Measurements from ENCODE around the gene UGT1A7.
A peak's percentile ranks its signal among the peaks of the same experiment; 100 is the strongest.

The UGT1A7 gene

DNA sequence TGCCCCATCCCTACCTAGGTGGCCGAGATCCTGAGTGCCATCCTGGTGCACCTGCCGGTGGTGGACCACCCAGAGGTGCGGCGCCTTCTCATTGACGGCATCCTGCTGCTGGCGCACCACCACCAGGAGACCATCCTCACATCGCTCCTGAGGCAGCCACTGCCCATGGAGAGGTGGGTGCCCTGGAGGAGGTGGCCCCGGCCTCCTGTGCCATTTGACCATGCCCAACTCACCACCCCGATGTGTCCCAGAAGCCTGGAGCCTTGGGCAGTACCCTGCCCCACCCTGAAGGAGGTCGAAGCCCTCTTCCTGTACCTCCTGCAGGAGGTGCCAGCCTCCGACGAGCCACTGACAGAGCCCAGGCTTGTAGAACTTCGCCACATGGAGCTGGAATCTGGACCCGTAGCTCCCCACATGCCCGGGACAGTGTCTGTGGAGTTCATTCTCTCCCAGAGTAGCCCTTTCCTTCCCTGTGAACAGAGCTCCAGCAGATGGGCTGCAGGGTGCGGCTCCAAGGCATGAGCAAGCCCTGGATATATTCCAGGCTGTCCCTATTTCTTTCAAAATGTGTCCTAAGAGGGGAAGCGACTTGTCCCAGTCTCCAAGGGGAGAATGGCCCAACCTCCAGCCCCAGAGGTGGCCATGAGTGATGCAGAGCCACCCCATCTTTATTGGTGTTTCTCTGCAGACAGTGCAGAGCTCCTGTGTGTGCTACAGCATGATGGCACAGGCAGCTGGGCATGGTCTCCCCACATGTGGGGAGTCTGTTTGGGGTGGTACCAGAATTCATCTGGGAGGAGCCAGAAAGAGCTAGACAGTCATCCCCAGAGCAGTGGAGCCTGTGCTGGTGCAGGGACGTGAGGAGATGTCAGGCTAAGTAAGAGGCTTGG, 138.4 kb downstream of the UGT1A7 start:
- no peak for DNase-seq

- DNase-seq, result no peak
These were observed 139.0 kb downstream of the UGT1A7 start for GRCh38 chr2:233820774-233821105.

GRCh38 chr2:233821196-233821595, 139.5 kb downstream of the UGT1A7 start:
- no peak for DNase-seq

DNA sequence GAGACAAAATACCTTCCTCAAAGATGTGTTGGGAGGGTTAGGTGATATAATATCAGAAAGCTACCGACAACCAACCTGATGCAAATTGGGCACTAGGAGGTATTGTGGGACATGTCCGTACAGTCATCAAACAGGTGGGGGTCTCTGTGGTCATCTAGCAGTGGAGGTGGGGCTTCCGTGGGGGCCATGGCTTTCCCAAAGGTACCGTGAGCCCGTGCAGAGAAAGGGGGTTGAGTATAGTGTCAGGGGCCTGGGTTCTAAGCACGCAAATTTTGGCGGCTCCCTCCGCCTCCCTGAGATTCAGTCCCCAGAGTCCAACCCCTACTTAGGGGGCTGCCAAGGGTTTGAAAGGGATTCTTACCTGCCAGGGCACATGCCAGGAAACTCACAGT, 140.0 kb downstream of the UGT1A7 start:
- DNase-seq, result no peak

DNA sequence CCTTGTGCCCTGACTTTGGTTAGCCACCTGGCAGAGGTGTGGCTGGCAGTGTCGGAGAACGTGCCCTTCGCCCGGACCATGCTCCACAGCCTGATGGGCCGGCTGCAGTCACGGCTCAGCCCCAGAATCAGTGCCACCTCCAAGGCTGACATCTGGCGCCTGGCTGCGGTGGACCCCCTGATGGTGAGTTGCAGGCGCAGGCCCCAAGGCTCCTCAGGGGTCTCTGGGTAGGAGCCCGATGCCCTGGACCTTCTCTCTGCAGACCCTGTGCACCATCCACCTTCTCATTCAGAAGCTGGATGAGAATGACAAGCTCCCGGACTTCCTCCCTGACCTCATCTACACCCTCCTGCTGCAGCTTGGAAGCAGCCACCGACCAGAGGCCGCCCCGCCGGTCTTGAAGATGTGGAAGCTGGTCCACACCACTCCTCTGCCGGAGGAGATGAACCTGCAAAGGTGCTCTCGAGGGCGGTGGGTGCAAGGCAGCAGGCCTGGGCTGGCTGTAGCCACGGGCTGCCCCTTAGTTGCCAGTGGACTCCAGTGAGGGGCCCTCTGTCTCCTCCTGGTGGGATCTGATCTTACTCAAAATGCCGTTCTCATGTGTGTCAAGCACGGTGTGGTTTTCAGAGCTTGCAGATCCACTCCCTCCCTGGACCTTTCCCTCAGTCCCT, 140.5 kb downstream of the UGT1A7 start:
- DNase-seq, result peak; percentile 4
